Right ventricle myocardium superior (tissue), 1 donor: ENCODE measurements around the gene ODAPH. TPM values are rescaled to one million over a fixed set of nuclear protein-coding genes. Genes with fewer than 3 reads are reported as not detected.
"Not testable (repeated sequence)": the region's sequence is repeated elsewhere in the genome, so short reads cannot be mapped to it uniquely, and the experiment has no call there.

ENCODE experiments used
- ATAC-seq: fragments of 200-7000 bp; cut with Tn5 transposase; one replicate; pipeline ENCODE4 v1.9.1; 2020; ENCODE audit warnings: mild to moderate bottlenecking; ENCODE audit not compliant: poor library complexity
- DNase-seq: peaks from one replicate; pipeline ENCODE4 v3.0.0-alpha.2; 2020
- intact Hi-C: fragments of 100-400 bp; cut with DNase I; formaldehyde crosslinking; loops from one replicate; pipeline ENCODE4 v1.11.2; 2022
- long read RNA-seq: library from polyadenylated mRNA; unstranded; transcript quantifications from one replicate; pipeline ENCODE4 v2.0.0, GENCODE V29; 2021
- total RNA-seq: library from RNA; stranded (reverse); fragmentation: NEBNext Ultra II Directional; extraction: Animal tissue kit (Norgen Biotek cat#: 25700); gene quantifications from one replicate; pipeline ENCODE4 v1.2.1, GENCODE V29; 2021
- donor health status: DM: no; HTN: yes; CAD: no; lungs with severe emphysema.

Gene ODAPH
- not detected for total RNA-seq
- long read RNA-seq, result 0 reads

GRCh38 chr4:75555294-75556164 is at the start of gene ODAPH:
Gene ODAPH, plus strand, starts transcription at chr4:75556066. Its CDS starts 17 bp downstream, at chr4:75556083.
- DNase-seq (no peak), ATAC-seq (no peak)
- intact Hi-C loops, result no loop called here

GRCh38 chr4:75509592-75509991 is 46.3 kb upstream of the ODAPH start:
- intact Hi-C loops, ATAC-seq, DNase-seq: not testable (repeated sequence)

- intact Hi-C loops, result no loop called here
- no peak for DNase-seq
- ATAC-seq, result no peak
Measured at GRCh38 chr4:75511841-75512240, 44.0 kb upstream of the ODAPH start.

- ATAC-seq, result no peak
- intact Hi-C loops, result no loop called here
- no peak for DNase-seq
Measured at GRCh38 chr4:75512386-75513211, 43.3 kb upstream of the ODAPH start.

- ATAC-seq (no peak), DNase-seq (no peak)
- intact Hi-C loops, result no loop called here
Measured at GRCh38 chr4:75513526-75514130, 42.2 kb upstream of the ODAPH start.

- intact Hi-C loops, result no loop called here
- peak; percentile 98 for ATAC-seq
- DNase-seq, result peak; percentile 98
Measured at GRCh38 chr4:75514131-75514948, 41.5 kb upstream of the ODAPH start, which contains the start of the genes RCHY1 and THAP6. Gene RCHY1, minus strand, starts transcription at chr4:75514403. Its CDS starts 117 bp downstream, at chr4:75514286. Gene THAP6, plus strand, starts transcription at chr4:75514473. Its CDS starts 980 bp downstream, at chr4:75515453.

- intact Hi-C loops, result no loop called here
- ATAC-seq, result peak; percentile 2
Measured at GRCh38 chr4:75514949-75515612, 40.8 kb upstream of the ODAPH start.

GRCh38 chr4:75516144-75516543 is 39.7 kb upstream of the ODAPH start:
- no peak for DNase-seq
- ATAC-seq, result no peak
- intact Hi-C loops, result no loop called here

More at GRCh38 chr4:75514949-75515612, 40.8 kb upstream of the ODAPH start:
- no peak for DNase-seq

- ATAC-seq, DNase-seq, intact Hi-C loops: not testable (repeated sequence)
Measured at GRCh38 chr4:75519452-75519851, 36.4 kb upstream of the ODAPH start.

GRCh38 chr4:75525086-75525485 is 30.8 kb upstream of the ODAPH start:
- no peak for DNase-seq
- intact Hi-C loops, result no loop called here
- ATAC-seq, result no peak

- intact Hi-C loops, result no loop called here
- DNase-seq (no peak), ATAC-seq (no peak)
Measured at GRCh38 chr4:75525910-75526309, 30.0 kb upstream of the ODAPH start.

- intact Hi-C loops, result no loop called here
- no peak for DNase-seq
- ATAC-seq, result no peak
Measured at GRCh38 chr4:75527482-75527881, 28.4 kb upstream of the ODAPH start.

GRCh38 chr4:75530556-75531322 is 25.1 kb upstream of the ODAPH start:
- ATAC-seq (peak; percentile 52), DNase-seq (no peak)
- intact Hi-C loops, result no loop called here

- intact Hi-C loops, DNase-seq, ATAC-seq: not testable (repeated sequence)
Measured at GRCh38 chr4:75531536-75532143, 24.2 kb upstream of the ODAPH start.

- ATAC-seq, DNase-seq, intact Hi-C loops: not testable (repeated sequence)
Measured at GRCh38 chr4:75533339-75533887, 22.5 kb upstream of the ODAPH start.

GRCh38 chr4:75533926-75534325 is 21.9 kb upstream of the ODAPH start:
- DNase-seq, intact Hi-C loops, ATAC-seq: not testable (repeated sequence)
